WTC11 (cell line): Measurements from ENCODE around the gene CACNA1C.

ENCODE experiments used
- ELF4 ChIP-seq: sonication (generic); formaldehyde crosslinking; IDR thresholded peaks from 2 replicates; pipeline ENCODE4 v1.8.1; 2022; ENCODE audit warnings: low read depth, mild to moderate bottlenecking, moderate library complexity, missing genetic modification reagents
- JUN ChIP-seq: sonication (generic); formaldehyde crosslinking; IDR thresholded peaks from 2 replicates; pipeline ENCODE4 v1.8.0; 2023; ENCODE audit warnings: mild to moderate bottlenecking, missing genetic modification reagents

- TF ChIP-seq JUN (CRISPR knock-in tag): no peak
- no peak for TF ChIP-seq ELF4 (CRISPR knock-in tag)
Measured at GRCh38 chr12:2246358-2246757, 193.6 kb downstream of the CACNA1C start.
